Measurements from ENCODE around the gene OR10H3.
A peak's percentile ranks its signal among the peaks of the same experiment; 100 is the strongest.
"Not testable (repeated sequence)": the region's sequence is repeated elsewhere in the genome, so short reads cannot be mapped to it uniquely, and the experiment has no call there.

OR10H3 gene

GRCh38 chr19:15737722-15738121 is at the start of gene OR10H3:
Gene OR10H3, plus strand, starts transcription at chr19:15737985. Its CDS starts 3,408 bp downstream, at chr19:15741393.
- no peak for DNase-seq

GRCh38 chr19:15696654-15697194 is 41.1 kb upstream of the OR10H3 start:
- no peak for DNase-seq

GRCh38 chr19:15701757-15702533 is 35.8 kb upstream of the OR10H3 start:
- peak; percentile 60 for DNase-seq

GRCh38 chr19:15702534-15702930 is 35.3 kb upstream of the OR10H3 start:
- peak; percentile 87 for DNase-seq

- DNase-seq = no peak
These were observed 23.1 kb upstream of the OR10H3 start for GRCh38 chr19:15714638-15715037.

GRCh38 chr19:15715642-15716041 is 22.1 kb upstream of the OR10H3 start:
- no peak for DNase-seq

GRCh38 chr19:15717809-15718208 is 20.0 kb upstream of the OR10H3 start:
- DNase-seq = no peak

- no peak for DNase-seq
These were observed 16.5 kb upstream of the OR10H3 start for GRCh38 chr19:15721268-15721667.

GRCh38 chr19:15722956-15723355 is 14.8 kb upstream of the OR10H3 start:
- no peak for DNase-seq

- DNase-seq = no peak
These were observed 10.1 kb upstream of the OR10H3 start, which contains the start of gene OR10H2 for GRCh38 chr19:15727724-15728123. Gene OR10H2, plus strand, starts transcription at chr19:15728024. Its CDS starts 20 bp downstream, at chr19:15728044.

GRCh38 chr19:15730538-15730937 is 7.2 kb upstream of the OR10H3 start:
- no peak for DNase-seq

- no peak for DNase-seq
These were observed 5.4 kb upstream of the OR10H3 start for GRCh38 chr19:15732388-15732787.

- no peak for DNase-seq
These were observed 3.9 kb upstream of the OR10H3 start for GRCh38 chr19:15733895-15734294.

- no peak for DNase-seq
These were observed 3.0 kb downstream of the OR10H3 start for GRCh38 chr19:15740785-15741184.

GRCh38 chr19:15748239-15748638 is 10.5 kb downstream of the OR10H3 start:
- DNase-seq = no peak

- DNase-seq = no peak
These were observed 20.6 kb downstream of the OR10H3 start for GRCh38 chr19:15758379-15758778.

- DNase-seq = no peak
These were observed 22.3 kb downstream of the OR10H3 start for GRCh38 chr19:15759962-15760565.

GRCh38 chr19:15769586-15769985 is 31.8 kb downstream of the OR10H3 start:
- no peak for DNase-seq

- DNase-seq = not testable (repeated sequence)
These were observed 36.4 kb downstream of the OR10H3 start for GRCh38 chr19:15774159-15774558.

- no peak for DNase-seq
These were observed 37.5 kb downstream of the OR10H3 start for GRCh38 chr19:15775249-15775648.

GRCh38 chr19:15776264-15776663 is 38.5 kb downstream of the OR10H3 start:
- DNase-seq = no peak

GRCh38 chr19:15776991-15777970 is 39.5 kb downstream of the OR10H3 start:
- DNase-seq = no peak

Measured in right hindlimb (tissue), 1 donor.